GM12878 (cell line): ENCODE measurements around the gene AFAP1. TPM values are rescaled to one million over a fixed set of nuclear protein-coding genes. Genes with fewer than 3 reads are reported as not detected.

ENCODE experiments used
- ATAC-seq: fragments of 200-7000 bp; cut with Tn5 transposase; 3 replicates; pipeline ENCODE4 v1.9.1; 2020; ENCODE audit warnings: mild to moderate bottlenecking, moderate library complexity
- BruUV-seq: library from RNA; stranded (reverse); fragments of 400-500 nt; replicated peaks from 2 replicates; lab custom pipeline; 2021; lab: Mats Ljungman, UMichigan
- CTCF ChIA-PET: fragments of 300-600 bp; sonication (Branson Sonifier 250); formaldehyde crosslinking; extraction: SDS; loops from one replicate; lab custom pipeline; 2021; ENCODE audit warnings: inconsistent platforms; lab: Yijun Ruan, JAX
- POLR2A ChIA-PET: fragments of 350-600 bp; formaldehyde crosslinking; extraction: SDS; loops from one replicate; lab custom pipeline; 2021; ENCODE audit warnings: inconsistent platforms; lab: Charles Lee
- RAD21 ChIA-PET: fragments of 300-600 bp; sonication (Branson Sonifier 250); formaldehyde crosslinking; loops from one replicate; lab custom pipeline; 2023; ENCODE audit warnings: antibody characterized with exemption; ENCODE audit not compliant: unreplicated experiment; lab: Charles Lee
- SMC1A ChIA-PET: fragments of 300-600 bp; sonication (Branson Sonifier 250); formaldehyde crosslinking; loops from one replicate; lab custom pipeline; 2023; ENCODE audit not compliant: unreplicated experiment, uncharacterized antibody; lab: Charles Lee
- DNase-seq: peaks from one replicate; pipeline ENCODE4 v3.0.0-alpha.2; 2011; ENCODE audit warnings: low read depth, low spot score
- FAIRE-seq: peaks from 3 replicates; lab custom pipeline; 2011; peaks lifted over from hg19 to GRCh38; lab: Jason Lieb, UNC
- H2AFZ ChIP-seq: 2 replicates; pipeline ENCODE4 v1.6.0; 2011; ENCODE audit warnings: low read depth, low read length, control low read depth; ENCODE audit not compliant: control insufficient read depth
- H3K27ac ChIP-seq: 2 replicates; pipeline ENCODE4 v1.5.1; 2011; ENCODE audit warnings: control low read depth; ENCODE audit not compliant: control insufficient read depth, insufficient read depth
- H3K27me3 ChIP-seq, 2 experiments: replicated peaks in 1 of 2; 2 replicates each; pipeline versions ENCODE4 v1.6.0 to v1.6.1; 2011; ENCODE audit warnings: low read length in 1 of 2; ENCODE audit not compliant: control insufficient read depth in 2 of 2, insufficient read depth in 2 of 2
- H3K36me3 ChIP-seq, 2 experiments: 2 replicates each; pipeline ENCODE4 v1.5.1; 2011; ENCODE audit warnings: low read length in 1 of 2; ENCODE audit not compliant: control insufficient read depth in 2 of 2, insufficient read depth in 2 of 2
- H3K4me1 ChIP-seq: 2 replicates; pipeline ENCODE4 v1.6.1; 2011; ENCODE audit warnings: mild to moderate bottlenecking, low read length, moderate library complexity, mixed read lengths; ENCODE audit not compliant: control insufficient read depth, insufficient read depth
- H3K4me2 ChIP-seq: 2 replicates; pipeline ENCODE4 v1.6.0; 2011; ENCODE audit warnings: control low read depth; ENCODE audit not compliant: control insufficient read depth, insufficient read depth
- H3K4me3 ChIP-seq: fragments of 200-600 bp; sonication (generic); 2 replicates; pipeline ENCODE4 v1.5.1; 2016
- H3K79me2 ChIP-seq: 2 replicates; pipeline ENCODE4 v1.6.0; 2011; ENCODE audit warnings: low read length; ENCODE audit not compliant: control insufficient read depth, insufficient read depth
- H3K9ac ChIP-seq: 2 replicates; pipeline ENCODE4 v1.8.0; 2011; ENCODE audit warnings: low read length, control low read depth, mixed read lengths; ENCODE audit not compliant: control insufficient read depth, insufficient read depth
- H3K9me3 ChIP-seq: replicated peaks from 3 replicates; pipeline ENCODE4 v1.5.1; 2011; ENCODE audit warnings: mild to moderate bottlenecking, low read length; ENCODE audit not compliant: control insufficient read depth, insufficient read depth
- H4K20me1 ChIP-seq: 2 replicates; pipeline ENCODE4 v1.6.0; 2011; ENCODE audit not compliant: control insufficient read depth, insufficient read depth
- CBFB ChIP-seq: IDR thresholded peaks from 2 replicates; pipeline ENCODE4 v1.6.1; 2016; ENCODE audit warnings: antibody characterized with exemption, low read depth
- CBX3 ChIP-seq: fragments of 200-600 bp; sonication (generic); IDR thresholded peaks from 2 replicates; pipeline ENCODE4 v1.6.1; 2016; ENCODE audit warnings: low read depth, borderline replicate concordance
- CHD1 ChIP-seq: IDR thresholded peaks from 2 replicates; pipeline ENCODE4 v1.6.1; 2012; ENCODE audit warnings: low read depth, low read length, improper control_type of control experiment
- IRF4 ChIP-seq: IDR thresholded peaks from 2 replicates; pipeline ENCODE4 v1.6.1; 2011; ENCODE audit warnings: low read depth, low read length
- PAX5 ChIP-seq: IDR thresholded peaks from 2 replicates; pipeline ENCODE4 v1.6.1; 2011; ENCODE audit warnings: low read depth, low read length, borderline replicate concordance
- RAD21 ChIP-seq: IDR thresholded peaks from 2 replicates; pipeline ENCODE4 v1.6.1; 2011; ENCODE audit warnings: mild to moderate bottlenecking, low read depth, low read length, moderate library complexity; ENCODE audit not compliant: insufficient read depth
- SRF ChIP-seq, 2 experiments: IDR thresholded peaks; 2 replicates each; pipeline ENCODE4 v1.6.1; 2011; ENCODE audit warnings: low read depth in 2 of 2, low read length in 2 of 2, mild to moderate bottlenecking in 1 of 2, moderate library complexity in 1 of 2
- SUZ12 ChIP-seq: fragments of 200-600 bp; sonication (generic); IDR thresholded peaks from one replicate; pipeline ENCODE4 v1.6.1; 2018; ENCODE audit warnings: antibody characterized with exemption, mild to moderate bottlenecking; ENCODE audit not compliant: unreplicated experiment
- YY1 ChIP-seq: IDR thresholded peaks from 2 replicates; pipeline ENCODE4 v1.6.1; 2011; ENCODE audit warnings: low read depth, mild to moderate bottlenecking, low read length
- WGBS: methylation state at CpG from one replicate; pipeline ENCODE4 v1.1.6; 2016; ENCODE audit warnings: low lambda C conversion rate; ENCODE audit not compliant: insufficient replicate concordance, insufficient coverage; ENCODE audit errors: missing lambda C conversion rate; 5-methylcytosine and 5-hydroxymethylcytosine counted together
- in situ Hi-C: fragments of 300-500 bp; cut with MboI; formaldehyde crosslinking; loops from 9 replicates; pipeline ENCODE4 v1.14.3; 2018; ENCODE audit warnings: mixed read lengths
- intact Hi-C: fragments of 100-400 bp; cut with micrococcal nuclease; formaldehyde crosslinking; loops from one replicate; pipeline ENCODE4 v1.14.2; 2022; ENCODE audit not compliant: unreplicated experiment
- polyA plus RNA-seq, 11 experiments: library from polyadenylated mRNA; depleted of rRNA in 4 of 11; unstranded in 6 of 11; stranded (reverse) in 5 of 11; fragments of >200 nt; fragmentation: Nextera tagmentation in 4 of 11; fragmentation: Illumina TruSeq in 1 of 11; extraction: Ambion mirVana in 4 of 11; extraction: Trizol in 1 of 11; gene quantifications; 1 replicate in 1 of 11; 2 replicates in 10 of 11; pipeline versions ENCODE4 v1.2.1 to v1.2.3, GENCODE V29; 2011 to 2016; ENCODE audit warnings: inconsistent platforms in 2 of 11, missing spikeins in 2 of 11, low read depth in 1 of 11
- total RNA-seq, 4 experiments: library from RNA; depleted of rRNA in 3 of 4; stranded (reverse); fragments of >200 nt in 3 of 4; fragmentation: Illumina TruSeq in 1 of 4; extraction: Trizol in 1 of 4; gene quantifications; 2 replicates each; pipeline versions ENCODE4 v1.2.1 to v1.2.3, GENCODE V29; 2013 to 2021
- TF ChIP-seq, protein P1 (sequence below): fragments of 450-650 bp; IDR thresholded peaks from 2 replicates; pipeline ENCODE4 v1.6.1; 2014; ENCODE audit warnings: mild to moderate bottlenecking
- TF ChIP-seq, protein P2 (sequence below): fragments of 450-650 bp; IDR thresholded peaks from 2 replicates; pipeline ENCODE4 v1.6.1; 2018; ENCODE audit warnings: mild to moderate bottlenecking, low read depth, moderate library complexity; ENCODE audit not compliant: partially characterized antibody
- TF ChIP-seq, protein P3 (sequence below): fragments of 450-650 bp; IDR thresholded peaks from 2 replicates; pipeline ENCODE4 v1.6.1; 2017; ENCODE audit warnings: mild to moderate bottlenecking, moderate library complexity
- TF ChIP-seq, protein P4 (sequence below): IDR thresholded peaks from 2 replicates; pipeline ENCODE4 v1.6.1; 2012; ENCODE audit warnings: low read length, inconsistent platforms
- TF ChIP-seq, protein P5 (sequence below): IDR thresholded peaks from 2 replicates; pipeline ENCODE4 v1.6.1; 2011; ENCODE audit warnings: borderline replicate concordance, low read depth, mild to moderate bottlenecking, moderate library complexity, mixed read lengths, low read length; ENCODE audit not compliant: insufficient read depth; ENCODE audit errors: extremely low read length

The AFAP1 gene
- total and polyA plus RNA-seq, 10 of the 15 experiments (the other 5 are each of a cell fraction or from before 2014, with no cell fraction given): 0.02 to 0.23 (median 0.09) TPM; not detected in 1

DNA sequence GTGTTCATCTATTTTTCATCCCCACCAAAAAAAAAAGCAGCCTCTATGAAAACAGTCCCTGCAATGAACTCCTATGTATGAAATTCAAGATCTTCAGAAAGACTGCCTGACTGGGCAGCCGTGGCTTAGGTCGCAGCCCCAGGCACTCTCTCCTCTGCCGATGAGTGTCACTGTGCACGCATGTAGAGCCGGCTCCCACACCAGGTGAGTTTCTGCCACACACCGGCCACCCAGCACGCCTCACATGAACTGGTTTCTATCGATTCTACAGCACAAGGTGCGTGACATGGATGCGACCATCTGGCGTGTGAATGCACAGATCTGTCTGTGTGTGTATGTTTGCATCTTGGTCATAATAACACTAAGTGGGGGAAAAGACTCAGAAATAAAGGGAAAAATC, 140.4 kb downstream of the AFAP1 start:
- Histone ChIP-seq H3K9ac (no peak overlapping the region), H4K20me1 (no peaks in the 10 kb centered on the region), H3K27me3 (0 out of 4 replicates have a peak, but pooled peaks cover 0 to 3% of the 10 kb centered on the region in 2 experiments), H3K27ac (no peak overlapping the region), H3K9me3 (no peaks in the 10 kb centered on the region; the same call in 2 of the 3 replicates), H2AFZ (no peak overlapping the region), H3K4me1 (no peaks in the 10 kb centered on the region), H3K4me2 (no peak overlapping the region), H3K36me3 (no peaks in the 10 kb centered on the region), H3K4me3 (no peak overlapping the region), H3K79me2 (no peaks in the 10 kb centered on the region)
- SMC1A ChIA-PET: no interaction called here
- CTCF ChIA-PET: interaction anchor here (1.1 to 1.5 kb wide), 4 partner anchors 20 to 188 kb away, joined by 4 to 5 read pairs (median 4); no protein-coding TSS in a partner anchor
- RAD21 ChIA-PET: no interaction called here
- ATAC-seq (no peak), FAIRE-seq (no peak), DNase-seq (no peak)
- POLR2A ChIA-PET: no interaction called here
- intact Hi-C loops: no loop called here
- whole genome bisulfite sequencing: 49% methylated on average over 11 of the region's 11 CpGs
- BruUV-seq: no TSS peak
- in situ Hi-C loops: no loop called here
- TF ChIP-seq CBX3: no peak
- TF ChIP-seq IRF4: no peak
- no peak for TF ChIP-seq SUZ12
- TF ChIP-seq, protein P1, sequence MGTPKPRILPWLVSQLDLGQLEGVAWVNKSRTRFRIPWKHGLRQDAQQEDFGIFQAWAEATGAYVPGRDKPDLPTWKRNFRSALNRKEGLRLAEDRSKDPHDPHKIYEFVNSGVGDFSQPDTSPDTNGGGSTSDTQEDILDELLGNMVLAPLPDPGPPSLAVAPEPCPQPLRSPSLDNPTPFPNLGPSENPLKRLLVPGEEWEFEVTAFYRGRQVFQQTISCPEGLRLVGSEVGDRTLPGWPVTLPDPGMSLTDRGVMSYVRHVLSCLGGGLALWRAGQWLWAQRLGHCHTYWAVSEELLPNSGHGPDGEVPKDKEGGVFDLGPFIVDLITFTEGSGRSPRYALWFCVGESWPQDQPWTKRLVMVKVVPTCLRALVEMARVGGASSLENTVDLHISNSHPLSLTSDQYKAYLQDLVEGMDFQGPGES: no peak
- TF ChIP-seq PAX5: no peak
- no peak for TF ChIP-seq SRF (IDR thresholded peaks at IDR 0.05; ENCODE audit: low read depth in 2 of 2, low read length in 2 of 2)
- TF ChIP-seq, protein P2, sequence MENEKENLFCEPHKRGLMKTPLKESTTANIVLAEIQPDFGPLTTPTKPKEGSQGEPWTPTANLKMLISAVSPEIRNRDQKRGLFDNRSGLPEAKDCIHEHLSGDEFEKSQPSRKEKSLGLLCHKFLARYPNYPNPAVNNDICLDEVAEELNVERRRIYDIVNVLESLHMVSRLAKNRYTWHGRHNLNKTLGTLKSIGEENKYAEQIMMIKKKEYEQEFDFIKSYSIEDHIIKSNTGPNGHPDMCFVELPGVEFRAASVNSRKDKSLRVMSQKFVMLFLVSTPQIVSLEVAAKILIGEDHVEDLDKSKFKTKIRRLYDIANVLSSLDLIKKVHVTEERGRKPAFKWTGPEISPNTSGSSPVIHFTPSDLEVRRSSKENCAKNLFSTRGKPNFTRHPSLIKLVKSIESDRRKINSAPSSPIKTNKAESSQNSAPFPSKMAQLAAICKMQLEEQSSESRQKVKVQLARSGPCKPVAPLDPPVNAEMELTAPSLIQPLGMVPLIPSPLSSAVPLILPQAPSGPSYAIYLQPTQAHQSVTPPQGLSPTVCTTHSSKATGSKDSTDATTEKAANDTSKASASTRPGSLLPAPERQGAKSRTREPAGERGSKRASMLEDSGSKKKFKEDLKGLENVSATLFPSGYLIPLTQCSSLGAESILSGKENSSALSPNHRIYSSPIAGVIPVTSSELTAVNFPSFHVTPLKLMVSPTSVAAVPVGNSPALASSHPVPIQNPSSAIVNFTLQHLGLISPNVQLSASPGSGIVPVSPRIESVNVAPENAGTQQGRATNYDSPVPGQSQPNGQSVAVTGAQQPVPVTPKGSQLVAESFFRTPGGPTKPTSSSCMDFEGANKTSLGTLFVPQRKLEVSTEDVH: no peak
- no peak for TF ChIP-seq YY1
- no peak for TF ChIP-seq CBFB
- TF ChIP-seq RAD21: no peak
- no peak for TF ChIP-seq CHD1
- TF ChIP-seq, protein P3, sequence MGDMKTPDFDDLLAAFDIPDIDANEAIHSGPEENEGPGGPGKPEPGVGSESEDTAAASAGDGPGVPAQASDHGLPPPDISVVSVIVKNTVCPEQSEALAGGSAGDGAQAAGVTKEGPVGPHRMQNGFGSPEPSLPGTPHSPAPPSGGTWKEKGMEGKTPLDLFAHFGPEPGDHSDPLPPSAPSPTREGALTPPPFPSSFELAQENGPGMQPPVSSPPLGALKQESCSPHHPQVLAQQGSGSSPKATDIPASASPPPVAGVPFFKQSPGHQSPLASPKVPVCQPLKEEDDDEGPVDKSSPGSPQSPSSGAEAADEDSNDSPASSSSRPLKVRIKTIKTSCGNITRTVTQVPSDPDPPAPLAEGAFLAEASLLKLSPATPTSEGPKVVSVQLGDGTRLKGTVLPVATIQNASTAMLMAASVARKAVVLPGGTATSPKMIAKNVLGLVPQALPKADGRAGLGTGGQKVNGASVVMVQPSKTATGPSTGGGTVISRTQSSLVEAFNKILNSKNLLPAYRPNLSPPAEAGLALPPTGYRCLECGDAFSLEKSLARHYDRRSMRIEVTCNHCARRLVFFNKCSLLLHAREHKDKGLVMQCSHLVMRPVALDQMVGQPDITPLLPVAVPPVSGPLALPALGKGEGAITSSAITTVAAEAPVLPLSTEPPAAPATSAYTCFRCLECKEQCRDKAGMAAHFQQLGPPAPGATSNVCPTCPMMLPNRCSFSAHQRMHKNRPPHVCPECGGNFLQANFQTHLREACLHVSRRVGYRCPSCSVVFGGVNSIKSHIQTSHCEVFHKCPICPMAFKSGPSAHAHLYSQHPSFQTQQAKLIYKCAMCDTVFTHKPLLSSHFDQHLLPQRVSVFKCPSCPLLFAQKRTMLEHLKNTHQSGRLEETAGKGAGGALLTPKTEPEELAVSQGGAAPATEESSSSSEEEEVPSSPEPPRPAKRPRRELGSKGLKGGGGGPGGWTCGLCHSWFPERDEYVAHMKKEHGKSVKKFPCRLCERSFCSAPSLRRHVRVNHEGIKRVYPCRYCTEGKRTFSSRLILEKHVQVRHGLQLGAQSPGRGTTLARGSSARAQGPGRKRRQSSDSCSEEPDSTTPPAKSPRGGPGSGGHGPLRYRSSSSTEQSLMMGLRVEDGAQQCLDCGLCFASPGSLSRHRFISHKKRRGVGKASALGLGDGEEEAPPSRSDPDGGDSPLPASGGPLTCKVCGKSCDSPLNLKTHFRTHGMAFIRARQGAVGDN: no peak
- TF ChIP-seq, protein P4, sequence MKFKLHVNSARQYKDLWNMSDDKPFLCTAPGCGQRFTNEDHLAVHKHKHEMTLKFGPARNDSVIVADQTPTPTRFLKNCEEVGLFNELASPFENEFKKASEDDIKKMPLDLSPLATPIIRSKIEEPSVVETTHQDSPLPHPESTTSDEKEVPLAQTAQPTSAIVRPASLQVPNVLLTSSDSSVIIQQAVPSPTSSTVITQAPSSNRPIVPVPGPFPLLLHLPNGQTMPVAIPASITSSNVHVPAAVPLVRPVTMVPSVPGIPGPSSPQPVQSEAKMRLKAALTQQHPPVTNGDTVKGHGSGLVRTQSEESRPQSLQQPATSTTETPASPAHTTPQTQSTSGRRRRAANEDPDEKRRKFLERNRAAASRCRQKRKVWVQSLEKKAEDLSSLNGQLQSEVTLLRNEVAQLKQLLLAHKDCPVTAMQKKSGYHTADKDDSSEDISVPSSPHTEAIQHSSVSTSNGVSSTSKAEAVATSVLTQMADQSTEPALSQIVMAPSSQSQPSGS: no peak
- TF ChIP-seq, protein P5, sequence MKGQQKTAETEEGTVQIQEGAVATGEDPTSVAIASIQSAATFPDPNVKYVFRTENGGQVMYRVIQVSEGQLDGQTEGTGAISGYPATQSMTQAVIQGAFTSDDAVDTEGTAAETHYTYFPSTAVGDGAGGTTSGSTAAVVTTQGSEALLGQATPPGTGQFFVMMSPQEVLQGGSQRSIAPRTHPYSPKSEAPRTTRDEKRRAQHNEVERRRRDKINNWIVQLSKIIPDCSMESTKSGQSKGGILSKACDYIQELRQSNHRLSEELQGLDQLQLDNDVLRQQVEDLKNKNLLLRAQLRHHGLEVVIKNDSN: no peak
